ENCODE results near the gene EPGN.

DNA sequence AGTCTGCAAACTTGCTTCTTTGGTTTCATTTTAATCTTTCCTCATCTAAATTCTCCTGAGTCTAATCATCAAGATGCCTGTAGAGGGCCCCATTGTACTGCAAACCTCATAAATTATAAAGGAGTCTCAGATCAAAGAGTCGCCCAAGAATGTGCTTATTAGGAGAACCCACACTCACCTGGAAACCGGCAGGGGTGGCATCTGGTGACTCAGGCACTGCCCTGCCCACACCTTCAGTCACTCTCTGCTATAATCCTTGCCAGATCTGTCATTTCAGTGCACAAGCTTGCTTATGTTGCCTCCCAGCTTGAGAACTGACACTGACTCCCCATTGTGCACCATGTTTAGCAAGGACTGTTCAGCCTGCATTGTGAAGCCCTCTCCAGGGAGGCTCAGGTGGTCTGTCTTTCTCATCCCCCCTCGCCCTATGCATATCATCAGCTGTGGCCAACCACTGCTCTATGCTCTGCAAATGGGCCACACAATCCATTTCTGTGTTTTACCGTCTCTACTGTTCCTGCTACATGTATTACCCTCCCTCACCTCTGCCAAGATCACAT, 12.4 kb downstream of the EPGN start:
- TF ChIP-seq, protein P1, sequence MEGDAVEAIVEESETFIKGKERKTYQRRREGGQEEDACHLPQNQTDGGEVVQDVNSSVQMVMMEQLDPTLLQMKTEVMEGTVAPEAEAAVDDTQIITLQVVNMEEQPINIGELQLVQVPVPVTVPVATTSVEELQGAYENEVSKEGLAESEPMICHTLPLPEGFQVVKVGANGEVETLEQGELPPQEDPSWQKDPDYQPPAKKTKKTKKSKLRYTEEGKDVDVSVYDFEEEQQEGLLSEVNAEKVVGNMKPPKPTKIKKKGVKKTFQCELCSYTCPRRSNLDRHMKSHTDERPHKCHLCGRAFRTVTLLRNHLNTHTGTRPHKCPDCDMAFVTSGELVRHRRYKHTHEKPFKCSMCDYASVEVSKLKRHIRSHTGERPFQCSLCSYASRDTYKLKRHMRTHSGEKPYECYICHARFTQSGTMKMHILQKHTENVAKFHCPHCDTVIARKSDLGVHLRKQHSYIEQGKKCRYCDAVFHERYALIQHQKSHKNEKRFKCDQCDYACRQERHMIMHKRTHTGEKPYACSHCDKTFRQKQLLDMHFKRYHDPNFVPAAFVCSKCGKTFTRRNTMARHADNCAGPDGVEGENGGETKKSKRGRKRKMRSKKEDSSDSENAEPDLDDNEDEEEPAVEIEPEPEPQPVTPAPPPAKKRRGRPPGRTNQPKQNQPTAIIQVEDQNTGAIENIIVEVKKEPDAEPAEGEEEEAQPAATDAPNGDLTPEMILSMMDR (IDR thresholded peaks at IDR 0.05; ENCODE audit: insufficient read depth, low read length, poor library complexity, severe bottlenecking) = no peak
- no peak for TF ChIP-seq EZH2phosphoT487 (conservative IDR thresholded peaks at IDR 0.05; ENCODE audit: low read length)
